Smooth muscle cell (in vitro differentiated cells): Measurements from ENCODE around the gene HTR7. TPM values are rescaled to one million over a fixed set of nuclear protein-coding genes. Genes with fewer than 3 reads are reported as not detected.

Experiments
- DNase-seq: peaks from one replicate; lab custom pipeline; 2025; ENCODE audit not compliant: unreplicated experiment; lab: John Stamatoyannopoulos, UW
- H2AFZ ChIP-seq: fragments of 200-600 bp; sonication (generic); 2 replicates; pipeline ENCODE4 v1.6.0; 2016; ENCODE audit warnings: antibody characterized with exemption, low read depth, mild to moderate bottlenecking
- H3F3A ChIP-seq: fragments of 200-600 bp; sonication (generic); 2 replicates; pipeline ENCODE4 v1.6.0; 2017; ENCODE audit warnings: antibody characterized with exemption, low read depth
- H3K27ac ChIP-seq: fragments of 200-600 bp; sonication (generic); 2 replicates; pipeline ENCODE4 v1.5.1; 2016; ENCODE audit warnings: low read depth, mild to moderate bottlenecking
- H3K27me3 ChIP-seq: fragments of 200-600 bp; sonication (generic); 2 replicates; pipeline ENCODE4 v1.6.1; 2016; ENCODE audit warnings: low read depth, mild to moderate bottlenecking
- H3K36me3 ChIP-seq: fragments of 200-600 bp; sonication (generic); 2 replicates; pipeline ENCODE4 v1.5.1; 2016; ENCODE audit warnings: low read depth
- H3K4me1 ChIP-seq: fragments of 200-600 bp; sonication (generic); 2 replicates; pipeline ENCODE4 v1.5.1; 2016; ENCODE audit warnings: low read depth
- H3K4me2 ChIP-seq: fragments of 200-600 bp; sonication (generic); 2 replicates; pipeline ENCODE4 v1.6.0; 2016; ENCODE audit warnings: mild to moderate bottlenecking
- H3K4me3 ChIP-seq: fragments of 200-600 bp; sonication (generic); 2 replicates; pipeline ENCODE4 v1.5.1; 2016; ENCODE audit warnings: mild to moderate bottlenecking
- H3K79me2 ChIP-seq: fragments of 200-600 bp; sonication (generic); 2 replicates; pipeline ENCODE4 v1.6.0; 2016; ENCODE audit warnings: low read depth, mild to moderate bottlenecking
- H3K9ac ChIP-seq: fragments of 200-600 bp; sonication (generic); 2 replicates; pipeline ENCODE4 v1.6.0; 2016; ENCODE audit warnings: low read depth
- H3K9me3 ChIP-seq: fragments of 200-600 bp; sonication (generic); replicated peaks from 2 replicates; pipeline ENCODE4 v1.5.1; 2016; ENCODE audit warnings: low read depth
- H4K20me1 ChIP-seq: fragments of 200-600 bp; sonication (generic); 2 replicates; pipeline ENCODE4 v1.6.0; 2016; ENCODE audit warnings: low read depth
- CTCF ChIP-seq: fragments of 200-600 bp; sonication (generic); IDR thresholded peaks from 2 replicates; pipeline ENCODE4 v1.5.1; 2017; ENCODE audit warnings: borderline replicate concordance, mild to moderate bottlenecking, antibody characterized with exemption; ENCODE audit not compliant: insufficient read depth, poor library complexity, severe bottlenecking
- WGBS: methylation state at CpG from one replicate; pipeline ENCODE4 v1.1.7; 2016; ENCODE audit warnings: low lambda C conversion rate; 5-methylcytosine and 5-hydroxymethylcytosine counted together
- polyA plus RNA-seq: library from polyadenylated mRNA; unstranded; fragments of >200 nt; fragmentation: Nextera tagmentation; extraction: Ambion mirVana; gene quantifications from 2 replicates; pipeline ENCODE4 v1.2.1, GENCODE V29; 2016
- total RNA-seq: library from RNA; depleted of rRNA; stranded (reverse); fragments of >200 nt; gene quantifications from 2 replicates; pipeline ENCODE4 v1.2.3, GENCODE V29; 2014

The HTR7 gene
- total and polyA plus RNA-seq, 2 experiments from 2014 or later: 3.7 to 10.7 TPM

GRCh38 chr10:90862908-90863514, 5.2 kb upstream of the HTR7 start:
- Histone ChIP-seq H3K27ac (no peak overlapping the region), H2AFZ (no peak overlapping the region), H3K9me3 (no peaks in the 10 kb centered on the region), H3K27me3 (no peaks in the 10 kb centered on the region), H3K4me3 (no peak overlapping the region), H3K4me1 (peaks cover 4% of the 10 kb centered on the region), H3F3A (peaks cover 8% of the 10 kb centered on the region), H3K4me2 (no peak overlapping the region), H4K20me1 (no peaks in the 10 kb centered on the region), H3K9ac (no peak overlapping the region), H3K36me3 (no peaks in the 10 kb centered on the region), H3K79me2 (no peaks in the 10 kb centered on the region)
- WGBS: 51% methylated on average over 2 of the region's 2 CpGs
- TF ChIP-seq CTCF: peak; percentile 88
- DNase-seq: no peak

GRCh38 chr10:90860790-90861189, 3.0 kb upstream of the HTR7 start:
- Histone ChIP-seq H3F3A (peaks cover 8% of the 10 kb centered on the region), H3K79me2 (no peaks in the 10 kb centered on the region), H3K36me3 (no peaks in the 10 kb centered on the region), H3K9me3 (no peaks in the 10 kb centered on the region), H3K4me3 (no peak overlapping the region), H3K4me1 (peaks cover 4% of the 10 kb centered on the region), H3K4me2 (no peak overlapping the region), H3K27ac (no peak overlapping the region), H4K20me1 (no peaks in the 10 kb centered on the region), H3K9ac (no peak overlapping the region), H3K27me3 (peaks cover 6% of the 10 kb centered on the region), H2AFZ (no peak overlapping the region)
- no peak for TF ChIP-seq CTCF
- no peak for DNase-seq
- 96% methylated on average over 1 of the region's 1 CpG for WGBS

- DNase-seq: no peak
- Histone ChIP-seq H3K36me3 (no peaks in the 10 kb centered on the region), H3K27me3 (peaks cover 6% of the 10 kb centered on the region), H4K20me1 (no peaks in the 10 kb centered on the region), H3F3A (peaks cover 8% of the 10 kb centered on the region), H3K4me1 (peaks cover 4% of the 10 kb centered on the region), H3K9me3 (no peaks in the 10 kb centered on the region), H3K27ac (peak overlapping the region; percentile 70), H3K9ac (no peak overlapping the region), H3K4me2 (peak overlapping the region; percentile 95), H2AFZ (no peak overlapping the region), H3K79me2 (peaks cover 9% of the 10 kb centered on the region), H3K4me3 (no peak overlapping the region)
- WGBS: 25% methylated on average over 5 of the region's 5 CpGs
- TF ChIP-seq CTCF: no peak
Measured at GRCh38 chr10:90859321-90859751, 1.5 kb upstream of the HTR7 start.

- H3K4me1 ChIP-seq: peaks cover 4% of the 10 kb centered on the region
- peak overlapping the region; percentile 75 for H3K4me3 ChIP-seq
- peaks cover 9% of the 10 kb centered on the region for H3K79me2 ChIP-seq
- H3K27ac ChIP-seq: peak overlapping the region; percentile 70
- peaks cover 6% of the 10 kb centered on the region for H3K27me3 ChIP-seq
- no peaks in the 10 kb centered on the region for H4K20me1 ChIP-seq
- H3K9ac ChIP-seq: peak overlapping the region; percentile 60
- WGBS: 33% methylated on average over 10 of the region's 10 CpGs
- peak overlapping the region; percentile 95 for H3K4me2 ChIP-seq
- peak overlapping the region; percentile 99 for H2AFZ ChIP-seq
- TF ChIP-seq CTCF: no peak
- no peaks in the 10 kb centered on the region for H3K9me3 ChIP-seq
- H3F3A ChIP-seq: peaks cover 8% of the 10 kb centered on the region
- no peak for DNase-seq
- H3K36me3 ChIP-seq: no peaks in the 10 kb centered on the region
Measured at GRCh38 chr10:90858461-90858968, 676 bp upstream of the HTR7 start.
